AG04449 (cell line): ENCODE results near the gene KDM1B.

Experiments used
- CTCF ChIA-PET: fragments of 350-600 bp; formaldehyde crosslinking; extraction: SDS; loops from one replicate; lab custom pipeline; 2021; ENCODE audit warnings: antibody characterized with exemption; lab: Yijun Ruan, JAX
- POLR2A ChIA-PET: fragments of 400-600, 350-600 bp; formaldehyde crosslinking; extraction: SDS; loops from one replicate; lab custom pipeline; 2020; ENCODE audit warnings: antibody characterized with exemption, inconsistent platforms; lab: Yijun Ruan, JAX
- DNase-seq: peaks from one replicate; pipeline ENCODE4 v3.0.0-alpha.2; 2010; ENCODE audit warnings: low read depth, low spot score
- H3K4me3 ChIP-seq: 2 replicates; pipeline ENCODE4 v1.5.1; 2011; ENCODE audit warnings: low read depth, mild to moderate bottlenecking, control low read depth, low read length
- CTCF ChIP-seq: IDR thresholded peaks from one replicate; pipeline ENCODE4 v1.5.1; 2011; ENCODE audit warnings: mild to moderate bottlenecking, moderate library complexity, low read length, control low read depth, inconsistent platforms; ENCODE audit not compliant: insufficient read depth; ENCODE audit errors: missing control alignments

The KDM1B gene, protein sequence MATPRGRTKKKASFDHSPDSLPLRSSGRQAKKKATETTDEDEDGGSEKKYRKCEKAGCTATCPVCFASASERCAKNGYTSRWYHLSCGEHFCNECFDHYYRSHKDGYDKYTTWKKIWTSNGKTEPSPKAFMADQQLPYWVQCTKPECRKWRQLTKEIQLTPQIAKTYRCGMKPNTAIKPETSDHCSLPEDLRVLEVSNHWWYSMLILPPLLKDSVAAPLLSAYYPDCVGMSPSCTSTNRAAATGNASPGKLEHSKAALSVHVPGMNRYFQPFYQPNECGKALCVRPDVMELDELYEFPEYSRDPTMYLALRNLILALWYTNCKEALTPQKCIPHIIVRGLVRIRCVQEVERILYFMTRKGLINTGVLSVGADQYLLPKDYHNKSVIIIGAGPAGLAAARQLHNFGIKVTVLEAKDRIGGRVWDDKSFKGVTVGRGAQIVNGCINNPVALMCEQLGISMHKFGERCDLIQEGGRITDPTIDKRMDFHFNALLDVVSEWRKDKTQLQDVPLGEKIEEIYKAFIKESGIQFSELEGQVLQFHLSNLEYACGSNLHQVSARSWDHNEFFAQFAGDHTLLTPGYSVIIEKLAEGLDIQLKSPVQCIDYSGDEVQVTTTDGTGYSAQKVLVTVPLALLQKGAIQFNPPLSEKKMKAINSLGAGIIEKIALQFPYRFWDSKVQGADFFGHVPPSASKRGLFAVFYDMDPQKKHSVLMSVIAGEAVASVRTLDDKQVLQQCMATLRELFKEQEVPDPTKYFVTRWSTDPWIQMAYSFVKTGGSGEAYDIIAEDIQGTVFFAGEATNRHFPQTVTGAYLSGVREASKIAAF

DNA sequence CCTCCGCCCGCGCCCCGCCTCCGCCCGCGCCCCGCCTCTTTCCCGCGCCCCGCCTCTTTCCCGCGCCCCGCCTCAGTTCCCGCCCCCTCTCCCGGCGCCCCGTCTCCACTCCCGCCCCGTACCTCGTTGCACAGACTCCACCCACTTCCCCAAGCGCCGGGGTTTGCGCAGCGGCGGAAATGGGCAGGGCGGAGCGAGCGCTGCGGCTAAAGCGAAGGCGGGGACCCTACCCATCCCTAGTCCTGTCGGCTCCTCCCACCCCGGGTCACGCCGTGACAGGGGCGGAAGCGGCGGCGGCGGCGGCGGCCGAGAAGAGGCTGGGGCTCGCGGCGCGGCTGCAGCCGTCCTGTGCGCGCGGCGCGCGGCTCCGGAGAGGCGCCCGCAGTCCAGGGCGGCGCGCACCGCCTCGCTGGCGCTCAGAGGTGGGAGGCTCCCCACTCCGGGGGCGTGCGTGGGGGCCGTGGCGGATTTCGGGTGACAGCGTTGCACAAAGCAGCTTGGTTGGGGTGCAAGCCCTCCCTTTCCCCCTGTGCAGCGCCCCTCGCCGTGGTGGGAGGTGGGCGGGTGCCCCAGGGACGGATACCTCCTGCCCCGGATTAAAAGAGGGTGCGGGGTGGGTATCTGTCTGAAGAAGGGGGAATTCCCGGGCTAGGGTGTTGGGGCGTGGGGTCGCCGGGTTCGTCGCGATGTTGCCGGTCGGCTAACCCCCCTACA lies at the start of gene KDM1B:
TSS of gene KDM1B (plus strand) at position 273 of the 714 bp plus-strand sequence. CDS start 4,474 bp downstream, outside the sequence.
- peak within 1 kb of the TSS; percentile 94 for H3K4me3 ChIP-seq
- ChIA-PET CTCF (interaction anchor here (0.6 to 1.3 kb wide), 4 partner anchors 10 to 348 kb away, joined by 3 read pairs; no protein-coding TSS in a partner anchor), POLR2A (interaction anchor here (0.6 kb wide), 1 partner anchor 270 kb away, joined by 4 read pairs; no protein-coding TSS in a partner anchor)
- DNase-seq, result peak; percentile 85
- no peak for TF ChIP-seq CTCF

GRCh38 chr6:18107061-18107460 lies 48.2 kb upstream of the KDM1B start:
- ChIA-PET POLR2A (no interaction called here), CTCF (interaction anchor here (0.8 to 1.0 kb wide), 2 partner anchors 10 to 15 kb away, joined by 3 read pairs; partner anchors contain the start of gene NHLRC1)
- H3K4me3 ChIP-seq, result no peak overlapping the region
- no peak for DNase-seq
- no peak for TF ChIP-seq CTCF

GRCh38 chr6:18110162-18110561 lies 45.1 kb upstream of the KDM1B start:
- ChIA-PET POLR2A (no interaction called here), CTCF (no interaction called here)
- no peak for TF ChIP-seq CTCF
- no peak for DNase-seq
- no peak overlapping the region for H3K4me3 ChIP-seq

DNA sequence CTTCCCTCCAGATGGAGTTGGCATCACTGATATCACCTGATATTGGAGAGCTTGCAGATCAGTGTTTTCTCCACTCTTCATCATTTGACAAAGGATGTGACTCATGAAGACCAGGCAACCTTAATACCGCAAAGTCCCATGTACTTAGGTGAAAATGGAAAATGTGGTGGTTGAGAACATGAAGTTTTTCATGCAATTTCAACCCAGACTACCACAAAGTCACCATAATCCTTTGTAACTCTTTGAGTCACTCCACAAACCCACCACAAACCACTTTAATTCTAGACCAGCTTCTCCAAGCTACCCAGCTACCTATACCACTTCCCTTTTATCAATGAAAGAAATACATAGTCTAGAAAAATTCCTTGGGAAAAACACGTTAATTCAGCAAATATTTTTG lies 39.9 kb upstream of the KDM1B start:
- ChIA-PET POLR2A (no interaction called here), CTCF (interaction anchor here (2.7 kb wide), 1 partner anchor 10 kb away, joined by 7 read pairs; no protein-coding TSS in a partner anchor)
- no peak for TF ChIP-seq CTCF
- DNase-seq, result no peak
- H3K4me3 ChIP-seq, result no peak overlapping the region

- H3K4me3 ChIP-seq, result no peak overlapping the region
- TF ChIP-seq CTCF, result no peak
- CTCF ChIA-PET, result interaction anchor here (1.1 kb wide), 1 partner anchor 10 kb away, joined by 3 read pairs; no protein-coding TSS in a partner anchor
- POLR2A ChIA-PET, result no interaction called here
- DNase-seq, result no peak
Measured at GRCh38 chr6:18117136-18117535, 38.1 kb upstream of the KDM1B start.
